C4-2B (cell line): ENCODE results near the gene HCN2.

ENCODE experiments used
- CTCF ChIP-seq: fragments of 450-650 bp; conservative IDR thresholded peaks from 2 replicates; pipeline ENCODE4 v1.5.1; 2017; ENCODE audit warnings: mild to moderate bottlenecking
- ZFX ChIP-seq: fragments of 450-650 bp; IDR thresholded peaks from 2 replicates; pipeline ENCODE4 v1.6.1; 2017

DNA sequence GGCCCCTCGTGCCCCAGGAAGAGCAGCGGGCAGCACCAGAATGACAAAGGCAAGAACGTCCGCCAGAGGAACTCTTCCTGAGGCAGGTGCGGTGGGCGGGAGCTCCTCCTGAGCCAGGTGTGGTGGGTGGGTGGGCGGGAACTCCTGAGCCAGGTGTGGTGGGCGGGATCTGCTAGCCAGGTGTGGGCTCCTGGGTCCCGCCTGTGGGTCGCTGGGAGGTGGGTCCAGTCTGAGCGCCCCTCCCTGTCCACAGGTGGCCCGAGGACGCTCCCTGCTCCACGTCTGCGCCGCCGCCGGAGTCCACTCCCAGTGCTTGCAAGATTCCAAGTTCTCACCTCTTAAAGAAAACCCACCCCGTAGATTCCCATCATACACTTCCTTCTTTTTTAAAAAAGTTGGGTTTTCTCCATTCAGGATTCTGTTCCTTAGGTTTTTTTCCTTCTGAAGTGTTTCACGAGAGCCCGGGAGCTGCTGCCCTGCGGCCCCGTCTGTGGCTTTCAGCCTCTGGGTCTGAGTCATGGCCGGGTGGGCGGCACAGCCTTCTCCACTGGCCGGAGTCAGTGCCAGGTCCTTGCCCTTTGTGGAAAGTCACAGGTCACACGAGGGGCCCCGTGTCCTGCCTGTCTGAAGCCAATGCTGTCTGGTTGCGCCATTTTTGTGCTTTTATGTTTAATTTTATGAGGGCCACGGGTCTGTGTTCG, 7.0 kb upstream of the HCN2 start:
- TF ChIP-seq CTCF: no peak
- no peak for TF ChIP-seq ZFX
